Activated T-helper 2 cell treated with anti-CD3 and anti-CD28 coated beads, Interferon-gamma antibody, Interleukin-2, Interleukin-4, amounts not matched to agents 10 μg/mL and 5 μg/mL and 100 μg/mL, durations not matched to agents 14 hours and 24 hours and 36 hours (primary cell): ENCODE data around the gene RNF213. TPM values are rescaled to one million over a fixed set of nuclear protein-coding genes. Genes with fewer than 3 reads are reported as not detected.

Experiments used
- DNase-seq: peaks from one replicate; pipeline ENCODE4 v3.0.0; 2021; ENCODE audit warnings: low spot score
- H3K27ac Mint-ChIP-seq: one replicate; pipeline ENCODE4 v1.8.0; 2021; ENCODE audit warnings: mixed read lengths
- H3K27me3 Mint-ChIP-seq: one replicate; pipeline ENCODE4 v1.8.0; 2021; ENCODE audit warnings: low read depth, mixed read lengths
- H3K36me3 Mint-ChIP-seq: one replicate; pipeline ENCODE4 v1.8.0; 2021; ENCODE audit warnings: low read depth, mixed read lengths
- H3K4me1 Mint-ChIP-seq: one replicate; pipeline ENCODE4 v1.8.0; 2021; ENCODE audit warnings: low read depth, mixed read lengths
- H3K4me3 Mint-ChIP-seq: one replicate; pipeline ENCODE4 v1.8.0; 2021; ENCODE audit warnings: low read depth, mild to moderate bottlenecking, moderate library complexity, mixed read lengths
- H3K9me3 Mint-ChIP-seq: one replicate; pipeline ENCODE4 v1.8.0; 2021; ENCODE audit warnings: mixed read lengths
- intact Hi-C: fragments of 100-400 bp; cut with micrococcal nuclease; formaldehyde crosslinking; loops from one replicate; pipeline ENCODE4 v1.15.1; 2023
- total RNA-seq: library from RNA; stranded (reverse); gene quantifications from 2 replicates; pipeline ENCODE4 v1.2.3, GENCODE V29; 2022

RNF213 gene
- total RNA-seq, 1 donor from 2014 or later, result 297 TPM

DNA sequence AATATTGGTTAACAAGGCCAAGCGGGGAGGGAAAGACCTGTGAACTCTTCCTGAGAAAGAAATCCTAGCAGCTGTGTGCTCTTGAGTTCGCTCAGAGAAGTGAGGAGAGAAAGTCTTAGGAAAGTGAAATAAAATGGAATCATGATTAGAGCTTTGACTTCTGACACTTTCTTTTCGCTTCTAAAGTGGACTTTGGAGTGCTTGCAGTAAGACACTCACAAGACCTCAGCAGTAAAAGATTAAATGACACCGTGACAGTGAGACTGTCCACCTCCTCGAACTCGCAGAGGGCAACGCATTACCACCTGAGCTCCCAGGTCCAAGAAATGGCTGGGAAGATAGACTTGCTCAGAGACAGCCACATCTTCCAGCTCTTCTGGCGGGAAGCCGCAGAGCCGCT is 71.2 kb downstream of the RNF213 start:
- peaks cover 11% of the 10 kb centered on the region for H3K4me1 Mint-ChIP-seq
- no peak for DNase-seq
- H3K27me3 Mint-ChIP-seq, result no peaks in the 10 kb centered on the region
- no peak overlapping the region for H3K4me3 Mint-ChIP-seq
- peaks cover 86% of the 10 kb centered on the region for H3K36me3 Mint-ChIP-seq
- H3K27ac Mint-ChIP-seq, result no peak overlapping the region
- H3K9me3 Mint-ChIP-seq, result no peaks in the 10 kb centered on the region
- intact Hi-C loops, result no loop called here

DNA sequence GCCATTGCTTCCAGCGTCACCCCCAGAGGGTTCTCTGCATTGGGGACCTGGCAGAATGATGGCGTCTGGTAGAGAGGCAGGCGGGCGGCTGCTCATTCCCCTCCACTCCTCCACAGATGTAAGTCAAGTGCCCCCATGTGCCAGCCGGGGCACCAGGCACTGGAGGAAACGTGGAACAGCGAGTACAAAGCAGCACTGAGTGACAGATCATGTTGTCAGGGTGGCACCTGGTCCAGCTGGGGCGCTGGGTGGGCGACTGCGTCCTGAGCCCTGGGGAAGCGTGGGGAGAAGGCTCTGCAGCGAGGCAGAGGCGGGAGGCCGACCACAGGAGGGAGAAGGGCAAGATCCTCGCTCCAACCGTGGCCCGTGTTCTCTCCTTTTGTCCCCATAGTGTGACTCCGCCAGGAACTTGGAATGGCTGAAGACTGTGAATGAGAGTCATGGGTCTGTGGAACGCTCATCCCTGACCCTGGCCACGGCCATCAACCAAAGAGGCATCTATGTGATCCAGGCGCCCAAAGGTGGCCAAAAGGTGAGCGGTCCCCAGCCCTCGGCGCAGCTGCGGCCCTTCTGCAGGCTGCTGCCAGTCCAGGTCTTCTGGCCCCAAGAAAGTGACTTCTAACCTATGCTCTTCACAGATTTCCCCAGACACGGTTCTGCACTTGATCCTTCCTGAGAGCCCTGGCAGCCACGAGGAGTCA is 76.7 kb downstream of the RNF213 start:
- no peak overlapping the region for H3K27ac Mint-ChIP-seq
- H3K9me3 Mint-ChIP-seq, result no peaks in the 10 kb centered on the region
- H3K27me3 Mint-ChIP-seq, result no peaks in the 10 kb centered on the region
- H3K36me3 Mint-ChIP-seq, result peaks cover 68% of the 10 kb centered on the region
- intact Hi-C loops, result loop anchor here (2.0 kb wide), 1 partner anchor 23 kb away; no protein-coding TSS in a partner anchor
- no peak overlapping the region for H3K4me3 Mint-ChIP-seq
- DNase-seq, result no peak
- no peaks in the 10 kb centered on the region for H3K4me1 Mint-ChIP-seq

DNA sequence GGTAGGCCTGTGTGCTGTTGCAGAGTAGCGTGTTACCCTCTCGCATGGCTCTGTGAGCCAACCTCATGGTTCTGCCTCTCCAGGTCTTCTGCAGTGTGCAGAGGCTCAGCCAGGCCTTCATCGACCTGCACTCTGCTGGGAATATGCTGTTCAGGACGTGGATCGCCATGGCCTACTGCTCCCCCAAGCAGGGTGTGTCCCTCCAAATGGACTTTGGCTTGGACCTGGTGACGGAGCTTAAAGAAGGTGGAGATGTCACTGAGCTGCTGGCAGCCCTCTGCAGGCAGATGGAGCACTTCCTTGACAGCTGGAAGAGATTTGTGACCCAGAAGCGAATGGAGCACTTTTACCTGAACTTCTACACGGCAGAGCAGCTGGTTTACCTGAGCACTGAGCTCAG is 78.5 kb downstream of the RNF213 start:
- DNase-seq, result no peak
- intact Hi-C loops, result no loop called here
- no peak overlapping the region for H3K27ac Mint-ChIP-seq
- no peaks in the 10 kb centered on the region for H3K27me3 Mint-ChIP-seq
- no peak overlapping the region for H3K4me3 Mint-ChIP-seq
- H3K9me3 Mint-ChIP-seq, result no peaks in the 10 kb centered on the region
- no peaks in the 10 kb centered on the region for H3K4me1 Mint-ChIP-seq
- peaks cover 69% of the 10 kb centered on the region for H3K36me3 Mint-ChIP-seq

DNA sequence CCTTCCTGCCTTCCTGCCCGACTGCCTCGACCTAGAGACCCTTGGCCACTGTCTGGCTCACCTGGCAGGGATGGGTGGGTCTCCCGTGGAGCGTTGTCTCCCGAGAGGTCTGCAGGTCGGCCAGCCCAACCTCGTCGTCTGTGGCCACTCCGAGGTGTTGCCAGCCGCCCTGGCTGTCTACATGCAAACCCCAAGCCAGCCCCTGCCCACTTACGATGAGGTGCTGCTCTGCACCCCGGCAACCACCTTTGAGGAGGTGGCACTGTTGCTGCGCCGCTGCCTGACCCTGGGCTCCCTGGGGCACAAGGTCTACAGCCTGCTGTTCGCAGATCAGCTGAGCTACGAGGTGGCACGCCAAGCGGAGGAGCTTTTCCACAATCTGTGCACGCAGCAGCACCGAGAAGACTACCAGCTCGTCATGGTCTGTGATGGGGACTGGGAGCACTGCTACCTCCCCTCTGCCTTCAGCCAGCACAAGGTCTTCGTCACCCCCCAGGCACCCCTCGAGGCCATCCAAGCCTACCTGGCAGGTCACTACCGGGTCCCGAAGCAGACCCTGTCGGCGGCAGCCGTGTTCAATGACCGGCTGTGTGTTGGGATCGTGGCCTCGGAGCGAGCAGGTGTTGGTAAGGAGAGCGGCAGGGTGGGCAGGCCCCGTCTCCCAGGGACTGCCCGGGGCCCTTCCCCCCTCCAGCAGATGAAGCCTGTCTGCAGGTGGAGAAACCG is 79.2 kb downstream of the RNF213 start:
- Mint-ChIP-seq H3K36me3 (peaks cover 73% of the 10 kb centered on the region), H3K27me3 (no peaks in the 10 kb centered on the region), H3K9me3 (no peaks in the 10 kb centered on the region), H3K4me3 (no peak overlapping the region), H3K27ac (no peak overlapping the region), H3K4me1 (no peaks in the 10 kb centered on the region)
- no peak for DNase-seq
- intact Hi-C loops, result no loop called here

DNA sequence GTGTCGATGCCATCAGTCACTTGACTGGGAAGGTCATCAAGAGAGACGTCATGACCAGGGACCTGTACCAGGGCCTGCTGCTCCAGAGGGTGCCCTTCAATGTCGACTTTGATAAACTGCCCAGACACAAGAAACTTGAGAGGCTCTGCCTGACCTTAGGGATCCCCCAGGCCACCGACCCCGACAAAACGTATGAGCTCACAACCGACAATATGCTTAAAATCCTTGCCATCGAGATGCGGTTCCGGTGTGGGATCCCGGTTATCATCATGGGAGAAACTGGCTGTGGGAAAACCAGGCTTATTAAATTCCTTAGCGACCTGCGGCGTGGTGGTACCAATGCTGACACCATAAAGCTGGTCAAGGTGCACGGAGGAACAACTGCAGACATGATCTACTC is 84.7 kb downstream of the RNF213 start:
- H3K9me3 Mint-ChIP-seq, result no peaks in the 10 kb centered on the region
- H3K4me3 Mint-ChIP-seq, result no peak overlapping the region
- no peaks in the 10 kb centered on the region for H3K27me3 Mint-ChIP-seq
- no peak for DNase-seq
- H3K4me1 Mint-ChIP-seq, result peaks cover 10% of the 10 kb centered on the region
- intact Hi-C loops, result no loop called here
- H3K36me3 Mint-ChIP-seq, result peaks cover 83% of the 10 kb centered on the region
- no peak overlapping the region for H3K27ac Mint-ChIP-seq

DNA sequence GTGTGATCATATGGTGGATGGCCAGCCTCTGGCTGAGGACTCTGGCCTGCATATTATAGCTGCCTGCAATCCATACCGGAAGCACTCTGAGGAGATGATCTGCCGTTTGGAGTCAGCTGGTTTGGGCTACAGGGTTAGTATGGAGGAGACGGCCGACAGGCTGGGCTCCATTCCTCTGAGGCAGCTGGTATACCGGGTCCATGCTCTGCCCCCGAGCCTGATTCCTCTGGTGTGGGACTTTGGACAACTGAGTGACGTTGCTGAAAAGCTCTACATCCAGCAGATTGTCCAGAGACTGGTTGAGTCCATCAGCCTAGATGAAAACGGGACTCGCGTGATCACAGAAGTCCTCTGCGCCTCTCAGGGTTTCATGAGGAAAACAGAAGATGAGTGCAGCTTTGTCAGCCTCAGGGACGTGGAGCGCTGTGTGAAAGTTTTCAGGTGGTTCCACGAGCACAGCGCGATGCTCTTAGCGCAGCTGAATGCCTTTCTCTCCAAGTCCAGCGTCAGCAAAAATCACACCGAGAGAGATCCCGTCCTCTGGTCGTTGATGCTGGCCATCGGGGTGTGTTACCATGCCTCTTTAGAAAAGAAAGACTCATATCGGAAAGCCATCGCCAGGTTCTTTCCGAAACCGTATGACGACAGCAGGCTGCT is 85.3 kb downstream of the RNF213 start:
- intact Hi-C loops, result no loop called here
- no peak overlapping the region for H3K27ac Mint-ChIP-seq
- no peaks in the 10 kb centered on the region for H3K27me3 Mint-ChIP-seq

DNA sequence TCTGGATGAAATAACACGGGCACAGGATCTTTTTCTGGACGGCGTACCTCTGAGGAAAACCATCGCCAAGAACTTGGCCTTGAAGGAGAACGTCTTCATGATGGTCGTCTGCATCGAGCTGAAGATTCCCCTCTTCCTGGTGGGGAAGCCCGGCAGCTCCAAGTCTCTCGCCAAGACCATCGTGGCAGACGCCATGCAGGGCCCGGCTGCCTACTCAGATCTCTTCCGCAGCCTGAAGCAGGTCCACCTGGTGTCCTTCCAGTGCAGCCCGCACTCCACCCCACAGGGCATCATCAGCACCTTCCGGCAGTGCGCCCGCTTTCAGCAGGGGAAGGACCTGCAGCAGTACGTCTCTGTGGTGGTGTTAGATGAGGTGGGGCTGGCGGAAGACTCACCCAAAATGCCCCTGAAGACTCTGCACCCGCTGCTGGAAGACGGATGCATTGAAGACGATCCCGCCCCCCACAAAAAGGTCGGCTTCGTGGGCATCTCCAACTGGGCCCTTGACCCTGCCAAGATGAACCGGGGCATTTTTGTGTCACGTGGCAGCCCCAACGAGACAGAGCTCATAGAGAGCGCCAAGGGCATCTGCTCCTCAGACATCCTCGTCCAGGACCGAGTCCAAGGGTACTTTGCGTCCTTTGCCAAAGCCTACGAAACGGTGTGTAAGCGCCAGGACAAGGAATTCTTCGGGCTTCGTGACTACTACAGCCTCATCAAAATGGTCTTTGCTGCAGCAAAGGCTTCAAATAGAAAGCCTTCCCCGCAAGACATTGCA is 86.0 kb downstream of the RNF213 start:
- H3K36me3 Mint-ChIP-seq, result peaks cover 90% of the 10 kb centered on the region

More for the DNA sequence above, 85.3 kb downstream of the RNF213 start:
- no peaks in the 10 kb centered on the region for H3K9me3 Mint-ChIP-seq
- H3K4me3 Mint-ChIP-seq, result no peak overlapping the region
- H3K4me1 Mint-ChIP-seq, result peaks cover 10% of the 10 kb centered on the region
- peaks cover 89% of the 10 kb centered on the region for H3K36me3 Mint-ChIP-seq
- DNase-seq, result no peak

DNA sequence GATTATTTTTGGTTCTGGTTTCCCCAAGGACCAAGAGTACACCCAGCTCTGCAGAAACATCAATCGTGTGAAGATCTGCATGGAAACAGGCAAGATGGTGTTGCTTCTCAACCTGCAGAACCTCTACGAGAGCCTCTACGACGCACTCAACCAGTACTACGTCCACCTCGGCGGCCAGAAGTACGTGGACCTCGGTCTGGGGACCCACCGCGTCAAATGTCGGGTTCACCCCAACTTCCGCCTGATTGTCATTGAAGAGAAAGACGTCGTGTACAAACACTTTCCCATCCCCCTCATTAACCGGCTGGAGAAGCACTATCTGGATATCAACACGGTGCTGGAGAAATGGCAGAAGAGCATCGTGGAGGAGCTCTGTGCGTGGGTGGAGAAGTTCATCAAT is 86.9 kb downstream of the RNF213 start:
- Mint-ChIP-seq H3K4me3 (no peak overlapping the region), H3K4me1 (peaks cover 10% of the 10 kb centered on the region), H3K36me3 (peaks cover 94% of the 10 kb centered on the region), H3K9me3 (no peaks in the 10 kb centered on the region), H3K27ac (no peak overlapping the region), H3K27me3 (no peaks in the 10 kb centered on the region)
- DNase-seq, result no peak
- intact Hi-C loops, result no loop called here

More for the DNA sequence above, 86.0 kb downstream of the RNF213 start:
- Mint-ChIP-seq H3K4me3 (no peak overlapping the region), H3K27ac (no peak overlapping the region), H3K9me3 (no peaks in the 10 kb centered on the region), H3K4me1 (peaks cover 10% of the 10 kb centered on the region), H3K27me3 (no peaks in the 10 kb centered on the region)
- intact Hi-C loops, result no loop called here
- DNase-seq, result no peak

DNA sequence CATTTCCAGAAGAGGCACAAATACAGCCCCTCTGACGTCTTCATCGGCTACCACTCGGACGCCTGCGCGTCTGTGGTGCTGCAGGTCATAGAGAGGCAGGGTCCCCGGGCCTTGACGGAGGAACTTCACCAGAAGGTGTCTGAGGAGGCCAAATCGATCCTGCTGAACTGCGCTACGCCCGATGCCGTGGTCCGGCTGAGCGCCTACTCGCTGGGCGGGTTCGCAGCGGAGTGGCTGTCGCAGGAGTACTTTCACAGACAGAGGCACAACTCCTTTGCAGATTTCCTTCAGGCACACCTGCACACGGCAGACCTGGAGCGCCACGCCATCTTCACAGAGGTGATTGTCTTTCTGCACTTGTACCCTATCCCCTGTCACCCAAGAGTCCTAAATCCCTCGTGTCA is 87.3 kb downstream of the RNF213 start:
- H3K27ac Mint-ChIP-seq, result no peak overlapping the region
- peaks cover 95% of the 10 kb centered on the region for H3K36me3 Mint-ChIP-seq
- H3K9me3 Mint-ChIP-seq, result no peaks in the 10 kb centered on the region
- no peak for DNase-seq
- intact Hi-C loops, result no loop called here
- H3K4me3 Mint-ChIP-seq, result no peak overlapping the region
- H3K4me1 Mint-ChIP-seq, result peaks cover 10% of the 10 kb centered on the region
- H3K27me3 Mint-ChIP-seq, result no peaks in the 10 kb centered on the region

DNA sequence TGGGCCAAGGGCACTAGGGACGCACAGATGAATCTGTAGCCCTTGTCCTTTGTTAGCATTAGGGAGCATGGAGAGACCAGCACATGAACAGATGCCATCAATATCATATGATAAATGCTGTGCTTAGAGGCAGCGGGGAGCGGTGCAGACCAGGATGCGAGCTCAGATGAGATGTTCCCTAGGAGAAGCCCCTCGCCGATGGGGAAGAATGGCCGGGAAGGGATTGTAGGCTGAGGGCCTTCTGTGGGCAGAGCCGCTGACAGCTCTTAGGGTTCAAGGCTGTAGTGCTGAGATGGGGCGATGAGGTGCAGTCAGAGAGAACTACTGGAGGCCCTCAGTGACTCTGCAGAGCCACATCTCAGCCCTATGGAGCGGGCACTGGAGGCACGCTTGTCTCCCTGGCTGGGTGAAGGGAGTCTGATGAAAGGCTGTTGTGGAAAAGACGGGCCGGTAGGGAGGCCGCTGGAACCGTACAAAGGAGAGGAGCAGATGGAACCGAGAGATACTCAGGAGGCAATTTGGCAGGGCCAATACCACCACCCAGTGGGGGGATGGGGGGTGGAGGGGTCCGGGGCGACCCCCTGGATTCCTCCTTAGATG is 88.0 kb downstream of the RNF213 start:
- no peak for DNase-seq
- H3K4me1 Mint-ChIP-seq, result peaks cover 10% of the 10 kb centered on the region
- H3K9me3 Mint-ChIP-seq, result no peaks in the 10 kb centered on the region
- no peak overlapping the region for H3K4me3 Mint-ChIP-seq
- intact Hi-C loops, result no loop called here
- H3K27me3 Mint-ChIP-seq, result no peaks in the 10 kb centered on the region
- H3K36me3 Mint-ChIP-seq, result peaks cover 95% of the 10 kb centered on the region
- H3K27ac Mint-ChIP-seq, result peak overlapping the region; percentile 14

DNA sequence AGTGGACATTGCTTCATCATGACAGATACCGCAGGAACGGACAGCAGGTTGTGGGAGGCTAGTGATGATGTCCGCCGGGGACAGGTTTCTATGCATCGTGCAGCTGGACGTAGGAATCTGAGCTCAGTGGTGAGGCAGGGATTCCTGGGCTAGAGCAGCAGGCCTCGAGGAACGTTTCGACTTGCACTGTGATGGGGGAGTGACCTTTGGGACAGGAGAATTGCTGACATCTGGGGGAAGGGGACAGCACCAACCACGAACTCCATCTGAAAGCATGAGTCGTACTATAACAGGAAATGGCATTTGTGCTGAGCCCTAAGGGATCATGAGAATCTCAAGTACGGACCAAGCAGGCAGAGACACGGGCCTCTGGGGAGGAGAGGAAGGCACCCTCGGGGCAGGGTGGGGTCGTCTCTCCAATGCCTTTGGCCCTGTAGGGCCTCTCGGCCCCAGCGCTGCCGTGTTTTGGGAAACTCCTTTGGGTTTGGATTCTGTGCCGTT is 88.5 kb downstream of the RNF213 start:
- intact Hi-C loops, result no loop called here
- Mint-ChIP-seq H3K4me3 (no peak overlapping the region), H3K9me3 (no peaks in the 10 kb centered on the region), H3K27me3 (no peaks in the 10 kb centered on the region), H3K36me3 (peaks cover 95% of the 10 kb centered on the region), H3K4me1 (peaks cover 10% of the 10 kb centered on the region), H3K27ac (peak overlapping the region; percentile 11)
- DNase-seq, result no peak

DNA sequence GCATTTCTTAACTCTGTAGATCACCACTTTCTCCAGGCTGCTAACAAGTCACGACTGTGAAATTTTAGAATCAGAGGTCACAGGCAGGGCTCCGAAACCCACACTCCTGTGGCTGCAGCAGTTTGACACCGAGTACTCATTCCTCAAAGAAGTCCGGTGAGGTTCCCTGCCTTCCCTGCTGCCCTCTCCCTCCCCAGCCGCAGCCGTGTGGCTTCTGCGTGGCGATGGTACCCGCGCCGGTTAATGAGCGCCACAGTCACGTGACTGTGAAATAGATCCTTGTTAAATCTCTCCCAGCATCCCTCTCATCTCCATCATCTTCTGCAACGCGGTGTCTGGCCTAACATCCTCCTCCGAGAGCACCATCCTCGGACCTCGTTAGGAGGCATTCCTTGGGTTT is 89.1 kb downstream of the RNF213 start:
- Mint-ChIP-seq H3K27ac (peak overlapping the region; percentile 33), H3K9me3 (no peaks in the 10 kb centered on the region), H3K4me1 (peaks cover 10% of the 10 kb centered on the region), H3K36me3 (peaks cover 95% of the 10 kb centered on the region), H3K27me3 (no peaks in the 10 kb centered on the region), H3K4me3 (no peak overlapping the region)
- intact Hi-C loops, result no loop called here
- no peak for DNase-seq
